SIG-M5 treated with dmso at 0.1 percent for 504 hours (cell line): ENCODE data around the gene NIP7.
"Not testable (repeated sequence)": the region's sequence is repeated elsewhere in the genome, so short reads cannot be mapped to it uniquely, and the experiment has no call there.

Source experiments
- DNase-seq: peaks from one replicate; lab custom pipeline; 2025; ENCODE audit not compliant: unreplicated experiment; lab: John Stamatoyannopoulos, UW

Gene NIP7

GRCh38 chr16:69340095-69340644, 598 bp downstream of the NIP7 start:
- DNase-seq: no peak

GRCh38 chr16:69344171-69344570, 4.6 kb downstream of the NIP7 start:
- DNase-seq: no peak

GRCh38 chr16:69345923-69346322, 6.4 kb downstream of the NIP7 start:
- DNase-seq: no peak

- no peak for DNase-seq
These were observed 7.1 kb downstream of the NIP7 start for GRCh38 chr16:69346683-69347082.

- no peak for DNase-seq
These were observed 8.7 kb downstream of the NIP7 start for GRCh38 chr16:69348222-69348621.

GRCh38 chr16:69349536-69349935, 10.0 kb downstream of the NIP7 start:
- no peak for DNase-seq

- no peak for DNase-seq
These were observed 11.1 kb downstream of the NIP7 start for GRCh38 chr16:69350536-69351133.

- DNase-seq: no peak
These were observed 11.9 kb downstream of the NIP7 start, which contains the start of gene TMED6 for GRCh38 chr16:69351309-69352027. TSS of gene TMED6 (minus strand) at chr16:69351786. CDS start at chr16:69351753, 33 bp downstream.

GRCh38 chr16:69360070-69360469, 20.5 kb downstream of the NIP7 start:
- not testable (repeated sequence) for DNase-seq

- DNase-seq: no peak
These were observed 23.7 kb downstream of the NIP7 start for GRCh38 chr16:69363281-69363717.

GRCh38 chr16:69364088-69364487, 24.5 kb downstream of the NIP7 start:
- DNase-seq: no peak

- no peak for DNase-seq
These were observed 26.3 kb downstream of the NIP7 start for GRCh38 chr16:69365901-69366300.

- no peak for DNase-seq
These were observed 26.9 kb downstream of the NIP7 start for GRCh38 chr16:69366431-69366830.

- DNase-seq: no peak
These were observed 28.4 kb downstream of the NIP7 start for GRCh38 chr16:69367980-69368379.

- DNase-seq: no peak
These were observed 29.3 kb downstream of the NIP7 start for GRCh38 chr16:69368866-69369265.

- no peak for DNase-seq
These were observed 32.0 kb downstream of the NIP7 start for GRCh38 chr16:69371564-69371963.

- DNase-seq: no peak
These were observed 33.4 kb downstream of the NIP7 start for GRCh38 chr16:69373019-69373418.

- DNase-seq: no peak
These were observed 37.0 kb downstream of the NIP7 start for GRCh38 chr16:69376393-69377059.

GRCh38 chr16:69378036-69378435, 38.5 kb downstream of the NIP7 start:
- DNase-seq: no peak

- DNase-seq: no peak
These were observed 39.2 kb downstream of the NIP7 start for GRCh38 chr16:69378760-69379159.

GRCh38 chr16:69381231-69381630, 41.7 kb downstream of the NIP7 start:
- no peak for DNase-seq

- DNase-seq: no peak
These were observed 42.8 kb downstream of the NIP7 start for GRCh38 chr16:69382421-69382820.
